HFF-Myc (cell line): ENCODE measurements around the gene ESYT1.

Experiments used
- DNase-seq: peaks from one replicate; pipeline ENCODE4 v3.0.0-alpha.2; 2011; ENCODE audit warnings: low read depth; ENCODE audit errors: extremely low read depth
- H3K4me3 ChIP-seq: replicated peaks from 2 replicates; pipeline ENCODE4 v1.5.1; 2011; ENCODE audit warnings: low read depth, mild to moderate bottlenecking, control low read depth, low read length
- TF ChIP-seq, protein P1 (sequence below): IDR thresholded peaks from 2 replicates; pipeline ENCODE4 v1.5.1; 2012; ENCODE audit warnings: mild to moderate bottlenecking, low read depth, low read length, control low read depth; ENCODE audit errors: missing control alignments

ESYT1 gene

DNA sequence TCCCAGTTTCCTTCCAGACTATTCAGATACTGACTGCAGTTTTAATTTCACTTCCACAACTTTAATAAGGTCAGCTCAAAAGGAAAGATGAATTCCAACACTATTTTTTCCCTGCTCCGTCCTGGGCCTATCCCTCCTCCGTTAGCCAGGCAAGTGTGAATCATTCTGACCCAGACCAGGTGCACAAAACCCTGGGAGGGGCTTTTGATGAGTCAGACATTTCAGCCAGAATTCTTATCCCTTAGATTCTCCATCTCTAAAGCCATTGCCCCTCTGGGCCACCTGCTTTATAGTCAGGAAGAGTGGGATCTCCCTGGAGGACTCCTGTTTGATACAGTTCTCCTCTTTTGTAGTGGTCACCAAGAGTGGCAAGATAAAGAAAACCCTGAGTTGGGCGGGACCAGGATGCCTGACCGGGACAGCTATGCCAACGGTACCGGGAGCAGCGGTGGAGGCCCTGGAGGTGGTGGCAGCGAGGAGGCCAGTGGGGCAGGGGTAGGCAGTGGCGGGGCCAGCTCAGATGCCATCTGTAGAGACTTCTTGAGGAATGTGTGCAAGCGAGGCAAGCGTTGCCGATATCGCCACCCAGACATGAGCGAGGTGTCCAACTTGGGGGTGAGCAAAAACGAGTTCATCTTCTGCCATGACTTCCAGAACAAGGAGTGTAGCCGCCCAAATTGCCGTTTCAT, 7.8 kb upstream of the ESYT1 start:
- DNase-seq: no peak
- TF ChIP-seq, protein P1, sequence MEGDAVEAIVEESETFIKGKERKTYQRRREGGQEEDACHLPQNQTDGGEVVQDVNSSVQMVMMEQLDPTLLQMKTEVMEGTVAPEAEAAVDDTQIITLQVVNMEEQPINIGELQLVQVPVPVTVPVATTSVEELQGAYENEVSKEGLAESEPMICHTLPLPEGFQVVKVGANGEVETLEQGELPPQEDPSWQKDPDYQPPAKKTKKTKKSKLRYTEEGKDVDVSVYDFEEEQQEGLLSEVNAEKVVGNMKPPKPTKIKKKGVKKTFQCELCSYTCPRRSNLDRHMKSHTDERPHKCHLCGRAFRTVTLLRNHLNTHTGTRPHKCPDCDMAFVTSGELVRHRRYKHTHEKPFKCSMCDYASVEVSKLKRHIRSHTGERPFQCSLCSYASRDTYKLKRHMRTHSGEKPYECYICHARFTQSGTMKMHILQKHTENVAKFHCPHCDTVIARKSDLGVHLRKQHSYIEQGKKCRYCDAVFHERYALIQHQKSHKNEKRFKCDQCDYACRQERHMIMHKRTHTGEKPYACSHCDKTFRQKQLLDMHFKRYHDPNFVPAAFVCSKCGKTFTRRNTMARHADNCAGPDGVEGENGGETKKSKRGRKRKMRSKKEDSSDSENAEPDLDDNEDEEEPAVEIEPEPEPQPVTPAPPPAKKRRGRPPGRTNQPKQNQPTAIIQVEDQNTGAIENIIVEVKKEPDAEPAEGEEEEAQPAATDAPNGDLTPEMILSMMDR: no peak
- H3K4me3 ChIP-seq: no peak overlapping the region

DNA sequence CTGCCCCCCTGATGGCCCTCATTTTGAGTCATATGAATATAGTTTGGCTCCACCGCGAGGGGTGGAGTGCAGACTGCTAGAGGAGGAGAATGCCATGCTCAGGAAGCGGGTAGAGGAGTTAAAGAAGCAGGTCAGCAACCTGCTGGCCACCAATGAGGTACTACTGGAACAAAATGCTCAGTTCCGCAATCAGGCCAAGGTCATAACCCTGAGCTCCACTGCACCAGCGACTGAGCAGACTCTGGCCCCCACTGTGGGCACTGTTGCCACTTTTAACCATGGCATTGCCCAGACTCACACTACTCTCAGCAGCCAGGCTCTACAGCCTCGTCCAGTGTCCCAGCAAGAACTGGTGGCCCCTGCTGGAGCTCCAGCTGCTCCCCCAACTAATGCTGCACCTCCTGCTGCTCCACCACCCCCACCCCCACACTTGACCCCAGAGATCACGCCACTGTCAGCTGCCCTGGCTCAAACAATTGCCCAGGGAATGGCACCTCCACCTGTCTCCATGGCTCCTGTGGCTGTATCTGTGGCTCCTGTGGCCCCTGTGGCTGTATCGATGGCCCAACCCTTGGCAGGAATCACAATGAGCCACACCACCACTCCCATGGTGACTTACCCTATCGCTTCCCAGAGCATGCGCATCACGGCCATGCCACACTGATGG, 6.7 kb upstream of the ESYT1 start:
- DNase-seq: no peak
- TF ChIP-seq, protein P1: no peak

DNA sequence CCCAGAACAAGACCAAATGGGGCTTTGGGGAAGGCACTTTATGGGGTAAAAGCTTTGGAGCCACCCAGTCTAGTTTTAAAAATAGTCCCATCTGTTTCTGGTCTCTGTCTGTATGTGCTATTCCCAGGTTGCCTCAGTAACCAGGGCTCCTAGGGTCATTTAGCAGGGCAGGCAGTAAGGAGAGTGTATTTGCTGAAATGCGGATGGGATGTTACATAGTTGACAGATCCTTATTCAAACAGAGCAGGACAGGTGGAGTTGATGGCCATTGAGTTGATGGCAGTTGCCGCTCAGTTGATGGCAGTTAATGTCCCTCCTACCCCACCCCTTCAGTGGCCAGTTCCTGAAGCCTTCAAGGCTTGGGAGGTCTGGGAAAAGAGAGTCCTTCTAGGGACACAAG, 5.4 kb upstream of the ESYT1 start:
- H3K4me3 ChIP-seq: no peak overlapping the region
- TF ChIP-seq, protein P1: no peak
- DNase-seq: no peak

More for the DNA sequence above, 6.7 kb upstream of the ESYT1 start:
- no peak overlapping the region for H3K4me3 ChIP-seq

DNA sequence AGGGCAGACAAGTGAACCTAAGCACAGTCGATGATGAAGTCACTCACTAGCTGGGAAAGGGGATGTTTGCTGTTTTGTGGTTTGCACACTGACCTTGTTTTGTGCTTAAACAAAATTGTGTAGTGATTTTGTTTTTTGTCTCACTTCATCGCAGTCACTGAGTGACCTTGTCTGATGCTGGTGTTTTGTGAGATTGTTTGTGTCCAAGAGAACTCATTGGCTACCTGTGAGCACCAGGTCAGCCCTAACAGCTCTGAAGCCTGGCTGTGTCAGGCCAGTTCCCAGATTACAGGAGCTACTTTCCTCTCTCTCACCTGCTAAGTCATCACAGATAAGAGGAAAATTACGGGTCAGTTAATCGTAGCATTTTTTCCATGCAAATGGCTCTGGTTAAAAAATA, 3.9 kb upstream of the ESYT1 start:
- H3K4me3 ChIP-seq: no peak overlapping the region
- TF ChIP-seq, protein P1: no peak
- no peak for DNase-seq

DNA sequence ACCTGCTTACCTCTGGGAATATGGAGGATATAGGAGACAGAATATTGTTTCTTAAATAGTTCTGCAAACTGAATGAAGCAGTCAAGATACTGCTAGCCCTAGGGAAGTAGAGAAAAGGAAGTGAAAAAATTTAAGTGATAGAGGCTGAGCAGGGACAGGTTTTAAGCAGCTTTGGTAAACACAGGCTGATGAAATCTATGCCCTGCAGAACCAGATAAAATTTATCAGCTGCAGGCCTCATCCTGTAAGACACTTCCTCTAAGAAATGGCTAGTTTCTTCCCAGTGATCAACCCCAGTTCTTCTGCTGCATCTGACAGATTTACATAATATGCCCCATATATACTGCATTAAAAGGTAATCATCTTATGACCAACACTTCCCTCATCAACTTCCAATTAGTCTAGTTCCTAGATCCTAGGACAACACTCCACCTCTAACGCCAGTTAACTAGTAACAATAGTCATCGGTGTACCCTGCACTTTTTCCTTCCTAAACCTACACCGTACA, 1.3 kb upstream of the ESYT1 start:
- TF ChIP-seq, protein P1: no peak
- no peak for DNase-seq
- peak overlapping the region; percentile 40; the same call in 1 of the 2 replicates for H3K4me3 ChIP-seq

DNA sequence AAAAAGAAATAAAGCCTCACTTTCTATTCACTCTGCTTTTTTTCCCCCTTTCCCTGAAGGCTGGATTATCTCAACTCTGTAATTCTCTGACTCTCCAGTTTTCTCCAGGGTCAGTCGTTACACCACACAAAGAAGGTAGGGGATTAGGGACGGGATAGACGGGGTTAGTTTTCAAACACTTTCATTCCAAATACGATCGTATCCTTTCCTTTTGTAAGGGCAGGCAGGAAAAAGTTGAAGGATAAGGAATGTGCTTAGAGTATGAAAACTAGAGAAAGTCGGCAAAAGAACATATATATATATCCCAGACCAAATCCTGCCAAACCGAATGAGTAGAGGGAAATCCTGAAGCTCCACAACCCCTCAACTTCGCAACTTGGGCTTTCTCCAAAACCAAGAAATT, 581 bp upstream of the ESYT1 start:
- no peak for DNase-seq
- peak overlapping the region; percentile 40 for H3K4me3 ChIP-seq
- TF ChIP-seq, protein P1: no peak
